Caco-2 (cell line): ENCODE data around the gene KIF26B. TPM values are rescaled to one million over a fixed set of nuclear protein-coding genes. Genes with fewer than 3 reads are reported as not detected.

ENCODE experiments used
- BruUV-seq: library from RNA; stranded (reverse); fragments of 400-500 nt; replicated peaks from 2 replicates; lab custom pipeline; 2021; lab: Mats Ljungman, UMichigan
- CTCF ChIA-PET: fragments of 300-600 bp; sonication (Branson Sonifier 250); formaldehyde crosslinking; loops from one replicate; lab custom pipeline; 2022; ENCODE audit warnings: antibody characterized with exemption; lab: Charles Lee
- POLR2A ChIA-PET: fragments of 300-600 bp; sonication (Branson Sonifier 250); formaldehyde crosslinking; loops from one replicate; lab custom pipeline; 2022; ENCODE audit warnings: antibody characterized with exemption; lab: Charles Lee
- DNase-seq, 2 experiments: peaks; one replicate each; pipeline versions ENCODE4 v3.0.0 to v3.0.0-alpha.2; 2020 to 2022
- H3K27me3 ChIP-seq: replicated peaks from 2 replicates; pipeline ENCODE4 v1.6.0; 2011; ENCODE audit warnings: low read length; ENCODE audit not compliant: control insufficient read depth, insufficient read depth
- H3K36me3 ChIP-seq: 2 replicates; pipeline ENCODE4 v1.5.1; 2011; ENCODE audit warnings: low read length; ENCODE audit not compliant: control insufficient read depth, insufficient read depth
- H3K4me1 ChIP-seq: fragments of 250-450 bp; sonication (Bioruptor Pico); 2 replicates; pipeline ENCODE4 v1.5.1; 2020; ENCODE audit warnings: mild to moderate bottlenecking
- H3K4me3 ChIP-seq: 2 replicates; pipeline ENCODE4 v1.5.1; 2011; ENCODE audit warnings: low read depth, mild to moderate bottlenecking, control low read depth, low read length
- H3K9me3 ChIP-seq: fragments of 250-450 bp; sonication (Bioruptor Pico); 2 replicates; pipeline ENCODE4 v1.5.1; 2020; ENCODE audit warnings: mild to moderate bottlenecking, moderate library complexity
- H3K27ac Mint-ChIP-seq: one replicate; pipeline ENCODE4 v1.8.0; 2022; ENCODE audit warnings: mixed read lengths; ENCODE audit not compliant: unreplicated experiment
- H3K27me3 Mint-ChIP-seq: one replicate; pipeline ENCODE4 v1.8.0; 2022; ENCODE audit warnings: mixed read lengths; ENCODE audit not compliant: insufficient read depth, unreplicated experiment
- H3K36me3 Mint-ChIP-seq: one replicate; pipeline ENCODE4 v1.8.0; 2022; ENCODE audit warnings: mild to moderate bottlenecking, mixed read lengths; ENCODE audit not compliant: insufficient read depth, unreplicated experiment
- H3K4me1 Mint-ChIP-seq: one replicate; pipeline ENCODE4 v1.8.0; 2022; ENCODE audit warnings: low read depth, mixed read lengths; ENCODE audit not compliant: unreplicated experiment
- H3K4me3 Mint-ChIP-seq: one replicate; pipeline ENCODE4 v1.8.0; 2022; ENCODE audit warnings: mild to moderate bottlenecking, moderate library complexity, mixed read lengths; ENCODE audit not compliant: unreplicated experiment
- H3K9me3 Mint-ChIP-seq: one replicate; pipeline ENCODE4 v1.8.0; 2022; ENCODE audit warnings: mixed read lengths; ENCODE audit not compliant: unreplicated experiment
- intact Hi-C: fragments of 100-400 bp; cut with micrococcal nuclease; formaldehyde crosslinking; loops from one replicate; pipeline ENCODE4 v1.10.0; 2022; ENCODE audit not compliant: unreplicated experiment
- total RNA-seq: library from RNA; stranded (reverse); gene quantifications from 2 replicates; pipeline ENCODE4 v1.2.3, GENCODE V29; 2022
- TF ChIP-seq, protein P1 (sequence below), 2 experiments: fragments of 200-600 bp in 1 of 2; IDR thresholded peaks; 1 replicate in 1 of 2; 2 replicates in 1 of 2; pipeline versions ENCODE4 v1.5.1 to v1.8.0; 2011 to 2022; ENCODE audit warnings: antibody characterized with exemption in 1 of 2, control low read depth in 1 of 2, inconsistent platforms in 1 of 2, low read depth in 1 of 2, low read length in 1 of 2, mild to moderate bottlenecking in 1 of 2, moderate library complexity in 1 of 2; ENCODE audit not compliant: insufficient read depth in 1 of 2, severe bottlenecking in 1 of 2, unreplicated experiment in 1 of 2

KIF26B gene
- total RNA-seq, 1 experiment from 2014 or later, result 4.9 TPM

DNA sequence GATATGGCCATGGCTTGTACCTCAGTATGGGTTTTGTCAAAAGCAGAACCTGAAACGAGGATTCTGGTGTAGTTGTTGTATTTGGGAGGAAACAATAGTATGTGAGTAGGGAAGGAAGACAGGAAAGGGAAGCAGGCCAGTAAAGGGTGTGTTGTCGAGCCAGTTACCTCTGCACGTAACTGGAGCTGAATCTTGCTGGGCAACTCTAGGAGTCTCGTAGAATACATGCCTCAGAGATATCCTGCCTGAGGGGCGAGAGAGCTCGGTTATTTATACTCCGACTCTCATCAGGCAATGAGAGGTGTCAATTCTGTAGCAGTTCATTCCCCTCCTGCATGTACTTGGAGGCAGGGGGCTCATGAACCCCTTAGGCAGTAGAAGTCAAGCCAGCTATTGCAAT, 45.9 kb upstream of the KIF26B start:
- Histone ChIP-seq H3K4me1 (peaks cover 3% of the 10 kb centered on the region; the same call in 1 of the 2 replicates), H3K36me3 (no peaks in the 10 kb centered on the region), H3K9me3 (no peaks in the 10 kb centered on the region), H3K27me3 (no peaks in the 10 kb centered on the region), H3K4me3 (no peak overlapping the region)
- DNase-seq, result no peak
- Mint-ChIP-seq H3K4me1 (peaks cover 20% of the 10 kb centered on the region), H3K9me3 (peaks cover 13% of the 10 kb centered on the region), H3K27ac (no peak overlapping the region), H3K4me3 (no peak overlapping the region), H3K27me3 (no peaks in the 10 kb centered on the region), H3K36me3 (no peaks in the 10 kb centered on the region)
- intact Hi-C loops, result no loop called here
- TF ChIP-seq, protein P1, sequence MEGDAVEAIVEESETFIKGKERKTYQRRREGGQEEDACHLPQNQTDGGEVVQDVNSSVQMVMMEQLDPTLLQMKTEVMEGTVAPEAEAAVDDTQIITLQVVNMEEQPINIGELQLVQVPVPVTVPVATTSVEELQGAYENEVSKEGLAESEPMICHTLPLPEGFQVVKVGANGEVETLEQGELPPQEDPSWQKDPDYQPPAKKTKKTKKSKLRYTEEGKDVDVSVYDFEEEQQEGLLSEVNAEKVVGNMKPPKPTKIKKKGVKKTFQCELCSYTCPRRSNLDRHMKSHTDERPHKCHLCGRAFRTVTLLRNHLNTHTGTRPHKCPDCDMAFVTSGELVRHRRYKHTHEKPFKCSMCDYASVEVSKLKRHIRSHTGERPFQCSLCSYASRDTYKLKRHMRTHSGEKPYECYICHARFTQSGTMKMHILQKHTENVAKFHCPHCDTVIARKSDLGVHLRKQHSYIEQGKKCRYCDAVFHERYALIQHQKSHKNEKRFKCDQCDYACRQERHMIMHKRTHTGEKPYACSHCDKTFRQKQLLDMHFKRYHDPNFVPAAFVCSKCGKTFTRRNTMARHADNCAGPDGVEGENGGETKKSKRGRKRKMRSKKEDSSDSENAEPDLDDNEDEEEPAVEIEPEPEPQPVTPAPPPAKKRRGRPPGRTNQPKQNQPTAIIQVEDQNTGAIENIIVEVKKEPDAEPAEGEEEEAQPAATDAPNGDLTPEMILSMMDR (IDR thresholded peaks at IDR 0.05; ENCODE audit: insufficient read depth in 1 of 2, low read depth in 1 of 2, low read length in 1 of 2, severe bottlenecking in 1 of 2, unreplicated experiment in 1 of 2), result no peak
- no TSS peak for BruUV-seq
- ChIA-PET POLR2A (interaction anchor here (0.5 kb wide), 1 partner anchor 48 kb away, joined by 11 read pairs; no protein-coding TSS in a partner anchor), CTCF (no interaction called here)

DNA sequence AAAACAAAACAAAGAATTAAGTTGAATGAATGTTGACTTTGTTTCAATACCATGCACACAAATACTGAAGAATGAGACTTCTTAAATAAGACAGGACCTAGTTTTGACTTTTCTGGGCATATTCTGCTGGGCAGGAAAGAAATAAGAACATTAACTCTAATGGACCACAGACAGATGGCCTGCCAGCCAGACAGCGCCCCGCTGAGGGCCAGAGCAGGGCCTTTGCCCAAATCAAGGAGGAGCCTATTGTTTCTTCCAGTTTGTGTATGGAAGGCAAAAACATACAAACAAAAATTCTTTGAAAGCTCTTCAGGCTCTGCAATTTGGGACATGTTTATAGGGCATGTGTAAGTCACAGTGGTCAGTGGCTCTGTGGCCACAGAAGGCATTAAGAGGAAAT, 44.4 kb upstream of the KIF26B start:
- Mint-ChIP-seq H3K36me3 (no peaks in the 10 kb centered on the region), H3K4me3 (no peak overlapping the region), H3K27me3 (no peaks in the 10 kb centered on the region), H3K27ac (no peak overlapping the region), H3K4me1 (peaks cover 13% of the 10 kb centered on the region), H3K9me3 (no peaks in the 10 kb centered on the region)
- H3K9me3 ChIP-seq, result no peaks in the 10 kb centered on the region
- intact Hi-C loops, result no loop called here
- H3K4me3 ChIP-seq, result no peak overlapping the region
- DNase-seq, result no peak
- CTCF ChIA-PET, result no interaction called here
- H3K4me1 ChIP-seq, result no peaks in the 10 kb centered on the region; the same call in 1 of the 2 replicates
- TF ChIP-seq, protein P1 (IDR thresholded peaks at IDR 0.05; ENCODE audit: insufficient read depth in 1 of 2, low read depth in 1 of 2, low read length in 1 of 2, severe bottlenecking in 1 of 2, unreplicated experiment in 1 of 2), result no peak
- no peaks in the 10 kb centered on the region for H3K27me3 ChIP-seq
- POLR2A ChIA-PET, result no interaction called here
- no peaks in the 10 kb centered on the region for H3K36me3 ChIP-seq
- no TSS peak for BruUV-seq

DNA sequence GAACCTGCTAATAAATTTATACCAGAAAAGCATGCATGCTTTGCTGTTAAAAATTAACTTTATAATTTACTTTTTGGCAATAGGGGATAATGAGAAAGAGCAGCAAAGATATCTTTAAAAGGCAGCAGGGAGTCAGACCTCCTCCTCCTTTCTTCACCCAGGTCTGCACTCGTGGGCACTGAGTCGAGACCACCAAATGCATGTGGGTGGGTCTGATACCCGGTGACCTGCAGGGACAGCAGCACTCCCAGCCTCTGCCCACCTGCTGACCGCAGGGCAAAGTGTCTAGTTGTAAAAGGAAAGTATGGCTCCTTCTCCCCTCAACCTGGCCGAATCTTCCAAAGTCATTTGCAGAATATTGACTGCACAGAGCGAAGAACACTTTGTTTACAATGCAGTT, 43.7 kb upstream of the KIF26B start:
- Mint-ChIP-seq H3K36me3 (no peaks in the 10 kb centered on the region), H3K27ac (no peak overlapping the region), H3K4me1 (peaks cover 13% of the 10 kb centered on the region), H3K4me3 (no peak overlapping the region), H3K27me3 (no peaks in the 10 kb centered on the region), H3K9me3 (no peaks in the 10 kb centered on the region)
- Histone ChIP-seq H3K4me1 (no peaks in the 10 kb centered on the region; the same call in 1 of the 2 replicates), H3K9me3 (no peaks in the 10 kb centered on the region), H3K27me3 (no peaks in the 10 kb centered on the region), H3K36me3 (no peaks in the 10 kb centered on the region), H3K4me3 (no peak overlapping the region)
- BruUV-seq, result no TSS peak
- intact Hi-C loops, result no loop called here
- ChIA-PET POLR2A (no interaction called here), CTCF (no interaction called here)
- DNase-seq, result no peak
- TF ChIP-seq, protein P1 (IDR thresholded peaks at IDR 0.05; ENCODE audit: insufficient read depth in 1 of 2, low read depth in 1 of 2, low read length in 1 of 2, severe bottlenecking in 1 of 2, unreplicated experiment in 1 of 2), result no peak
